K562 (cell line): ENCODE measurements around the gene ANKLE2. TPM values are rescaled to one million over a fixed set of nuclear protein-coding genes. Genes with fewer than 3 reads are reported as not detected.
A peak's percentile ranks its signal among the peaks of the same experiment; 100 is the strongest.

Experiments
- ASH1L ChIP-seq: fragments of 450-650 bp; IDR thresholded peaks from 2 replicates; pipeline ENCODE4 v1.6.1; 2018; ENCODE audit warnings: borderline replicate concordance, mild to moderate bottlenecking, low read depth; ENCODE audit not compliant: partially characterized antibody
- CC2D1A ChIP-seq: fragments of 450-650 bp; IDR thresholded peaks from 2 replicates; pipeline ENCODE4 v1.6.1; 2017; ENCODE audit warnings: mild to moderate bottlenecking
- EP400 ChIP-seq: fragments of 450-650 bp; IDR thresholded peaks from 2 replicates; pipeline ENCODE4 v1.6.1; 2017; ENCODE audit warnings: antibody characterized with exemption, mild to moderate bottlenecking, moderate library complexity
- ETV1 ChIP-seq: fragments of 450-650 bp; conservative IDR thresholded peaks from 2 replicates; pipeline ENCODE4 v1.6.1; 2016; ENCODE audit warnings: missing genetic modification characterization, control low read depth, low read depth, missing compliant biosample characterization
- GTF2F1 ChIP-seq: IDR thresholded peaks from 2 replicates; pipeline ENCODE4 v1.6.1; 2011; ENCODE audit warnings: low read depth, low read length, improper control_type of control experiment
- HMGN3 ChIP-seq: IDR thresholded peaks from 2 replicates; pipeline ENCODE4 v1.6.1; 2011; ENCODE audit warnings: borderline replicate concordance, low read depth, mild to moderate bottlenecking, mixed read lengths, low read length; ENCODE audit not compliant: insufficient read length; ENCODE audit errors: extremely low read depth
- ILF3 ChIP-seq: fragments of 450-650 bp; IDR thresholded peaks from 2 replicates; pipeline ENCODE4 v1.6.1; 2018; ENCODE audit warnings: antibody characterized with exemption, mild to moderate bottlenecking, moderate library complexity, borderline replicate concordance
- JUNB ChIP-seq: fragments of 450-650 bp; formaldehyde crosslinking; conservative IDR thresholded peaks from 2 replicates; pipeline ENCODE4 v1.4.0; 2020; ENCODE audit warnings: mild to moderate bottlenecking
- KLF13 ChIP-seq: fragments of 450-650 bp; IDR thresholded peaks from 2 replicates; pipeline ENCODE4 v1.6.1; 2016; ENCODE audit warnings: missing genetic modification characterization, low read depth, mild to moderate bottlenecking, missing compliant biosample characterization, moderate library complexity, borderline replicate concordance
- LARP7 ChIP-seq: fragments of 450-650 bp; IDR thresholded peaks from 2 replicates; pipeline ENCODE4 v1.6.1; 2016
- MTA2 ChIP-seq: fragments of 450-650 bp; IDR thresholded peaks from 2 replicates; pipeline ENCODE4 v1.6.1; 2016; ENCODE audit warnings: low read depth
- PML ChIP-seq: IDR thresholded peaks from 2 replicates; pipeline ENCODE4 v1.6.1; 2012; ENCODE audit warnings: low read length, inconsistent platforms
- POLR2A ChIP-seq: fragments of 450-650 bp; conservative IDR thresholded peaks from 2 replicates; pipeline ENCODE4 v1.6.1; 2016
- SIN3B ChIP-seq: fragments of 450-650 bp; IDR thresholded peaks from 2 replicates; pipeline ENCODE4 v1.6.1; 2017; ENCODE audit warnings: low read depth, mild to moderate bottlenecking, moderate library complexity
- TAF15 ChIP-seq: fragments of 200-400 bp; formaldehyde crosslinking; IDR thresholded peaks from 2 replicates; pipeline ENCODE4 v1.6.1; 2017; ENCODE audit warnings: mild to moderate bottlenecking, low read depth, low read length, moderate library complexity
- TBP ChIP-seq: optimal IDR thresholded peaks from 2 replicates; pipeline ENCODE3; 2011; ENCODE audit warnings: low read depth, low read length, improper control_type of control experiment
- ZFP91 ChIP-seq: sonication (generic); formaldehyde crosslinking; IDR thresholded peaks from 2 replicates; pipeline ENCODE4 v1.8.0; 2022; ENCODE audit warnings: mild to moderate bottlenecking, missing genetic modification reagents
- ZNF384 ChIP-seq: IDR thresholded peaks from 2 replicates; pipeline ENCODE4 v1.6.1; 2012; ENCODE audit warnings: low read depth, low read length, improper control_type of control experiment
- ZNF707 ChIP-seq: fragments of 250-450 bp; sonication (Bioruptor Pico); conservative IDR thresholded peaks from 2 replicates; pipeline ENCODE4 v1.8.0; 2022; ENCODE audit warnings: inconsistent platforms, mild to moderate bottlenecking, moderate library complexity
- polyA plus RNA-seq, 8 experiments: library from polyadenylated mRNA; depleted of rRNA in 4 of 8; stranded (reverse) in 5 of 8; unstranded in 3 of 8; fragments of >200 nt; fragmentation: Nextera tagmentation in 2 of 8; fragmentation: Illumina TruSeq in 1 of 8; extraction: Ambion mirVana in 2 of 8; extraction: Trizol in 1 of 8; gene quantifications; 2 replicates each; pipeline versions ENCODE4 v1.2.1 to v1.2.3, GENCODE V29; 2011 to 2014; ENCODE audit warnings: inconsistent platforms in 1 of 8, missing spikeins in 1 of 8
- total RNA-seq, 7 experiments: library from RNA; depleted of rRNA in 6 of 7; stranded (reverse); fragments of >200 nt in 6 of 7; fragmentation: Illumina TruSeq in 2 of 7; extraction: Trizol in 2 of 7; gene quantifications; 2 replicates each; pipeline versions ENCODE4 v1.2.1 to v1.2.3, GENCODE V29; 2011 to 2021; ENCODE audit warnings: low replicate concordance in 1 of 7
- TF ChIP-seq, protein P1 (sequence below): fragments of 450-650 bp; IDR thresholded peaks from 2 replicates; pipeline ENCODE4 v1.6.1; 2016; ENCODE audit warnings: borderline replicate concordance
- TF ChIP-seq, protein P2 (sequence below): sonication (generic); formaldehyde crosslinking; IDR thresholded peaks from 2 replicates; pipeline ENCODE4 v1.8.0; 2023; ENCODE audit warnings: mild to moderate bottlenecking, missing genetic modification reagents
- TF ChIP-seq, protein P3 (sequence below): fragments of 250-450 bp; sonication (Bioruptor Pico); IDR thresholded peaks from 2 replicates; pipeline ENCODE4 v1.4.0; 2020; ENCODE audit warnings: mild to moderate bottlenecking

ANKLE2 gene
- total and polyA plus RNA-seq, 9 of the 15 experiments (the other 6 are each of a cell fraction or from before 2014, with no cell fraction given), result 3.2 to 57.7 (median 45.6) TPM

DNA sequence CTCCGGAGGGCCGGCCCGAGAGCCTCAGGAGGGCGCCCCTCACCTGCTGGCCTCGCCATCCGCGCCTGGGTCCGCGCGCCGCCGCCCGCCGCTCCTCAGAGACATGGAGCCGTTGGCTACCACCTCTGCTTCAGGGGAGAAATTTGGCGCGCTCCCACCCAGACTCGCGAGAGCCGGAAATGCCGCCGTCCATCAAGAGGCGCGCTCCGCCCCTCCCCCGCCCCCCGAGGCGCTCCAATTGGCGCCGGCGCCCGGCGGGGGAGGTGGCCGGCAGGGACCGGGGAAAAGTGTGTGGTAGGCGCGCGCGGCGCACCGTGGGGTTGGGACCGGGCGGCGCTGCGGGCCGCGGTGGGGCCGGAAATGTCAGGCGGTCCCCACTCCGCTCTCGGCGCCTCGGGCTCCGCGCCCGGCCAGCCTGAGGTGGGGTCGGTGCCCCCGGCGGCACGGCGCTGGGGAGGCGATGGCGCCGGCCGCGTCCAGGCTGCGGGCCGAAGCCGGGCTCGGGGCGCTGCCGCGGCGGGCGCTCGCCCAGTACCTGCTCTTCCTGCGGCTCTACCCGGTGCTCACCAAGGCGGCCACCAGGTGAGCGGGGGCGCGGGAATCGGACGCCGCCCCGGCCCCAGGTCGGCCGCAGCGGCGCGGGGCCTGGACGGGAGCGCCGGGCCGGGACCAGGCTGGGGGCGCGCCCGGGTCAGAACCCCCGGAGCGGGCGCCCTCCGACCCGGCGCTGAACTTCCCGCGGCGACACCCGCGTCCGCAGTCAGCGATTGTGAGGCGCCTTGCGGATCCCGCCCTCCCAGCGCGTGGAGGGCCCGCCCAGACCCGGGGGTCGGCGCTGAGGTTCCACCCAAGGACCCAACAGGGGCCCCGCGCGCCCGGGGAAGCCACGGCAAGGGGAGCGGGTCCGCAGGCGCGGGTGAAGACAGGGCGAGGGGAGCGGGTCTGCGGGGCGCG is 74.1 kb downstream of the ANKLE2 start, which contains the start of the genes POLE and PXMP2 (continued):
- TF ChIP-seq ZNF384 (0 out of 2 replicates have a peak, but pooled peaks have one; percentile 8), EP400 (peak; percentile 64; the same call in 1 of the 2 replicates), TAF15 (no peak), SIN3B (peak; percentile 56; the same call in 1 of the 2 replicates), ETV1 (tag) (peak; percentile 54; the same call in 1 of the 2 replicates), MTA2 (no peak), ZNF707 (CRISPR knock-in tag) (no peak), ASH1L (no peak), PML (peak; percentile 23; the same call in 1 of the 2 replicates), JUNB (CRISPR knock-in tag) (no peak), CC2D1A (no peak), HMGN3 (peak; percentile 55), LARP7 (no peak), KLF13 (tag) (peak; percentile 64; the same call in 1 of the 2 replicates), ZFP91 (CRISPR knock-in tag) (no peak), POLR2A (peak; percentile 81), TBP (peak; percentile 84), ILF3 (no peak), GTF2F1 (peak; percentile 66; the same call in 1 of the 2 replicates)
- TF ChIP-seq, protein P1, sequence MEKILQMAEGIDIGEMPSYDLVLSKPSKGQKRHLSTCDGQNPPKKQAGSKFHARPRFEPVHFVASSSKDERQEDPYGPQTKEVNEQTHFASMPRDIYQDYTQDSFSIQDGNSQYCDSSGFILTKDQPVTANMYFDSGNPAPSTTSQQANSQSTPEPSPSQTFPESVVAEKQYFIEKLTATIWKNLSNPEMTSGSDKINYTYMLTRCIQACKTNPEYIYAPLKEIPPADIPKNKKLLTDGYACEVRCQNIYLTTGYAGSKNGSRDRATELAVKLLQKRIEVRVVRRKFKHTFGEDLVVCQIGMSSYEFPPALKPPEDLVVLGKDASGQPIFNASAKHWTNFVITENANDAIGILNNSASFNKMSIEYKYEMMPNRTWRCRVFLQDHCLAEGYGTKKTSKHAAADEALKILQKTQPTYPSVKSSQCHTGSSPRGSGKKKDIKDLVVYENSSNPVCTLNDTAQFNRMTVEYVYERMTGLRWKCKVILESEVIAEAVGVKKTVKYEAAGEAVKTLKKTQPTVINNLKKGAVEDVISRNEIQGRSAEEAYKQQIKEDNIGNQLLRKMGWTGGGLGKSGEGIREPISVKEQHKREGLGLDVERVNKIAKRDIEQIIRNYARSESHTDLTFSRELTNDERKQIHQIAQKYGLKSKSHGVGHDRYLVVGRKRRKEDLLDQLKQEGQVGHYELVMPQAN, result no peak
- TF ChIP-seq, protein P2, sequence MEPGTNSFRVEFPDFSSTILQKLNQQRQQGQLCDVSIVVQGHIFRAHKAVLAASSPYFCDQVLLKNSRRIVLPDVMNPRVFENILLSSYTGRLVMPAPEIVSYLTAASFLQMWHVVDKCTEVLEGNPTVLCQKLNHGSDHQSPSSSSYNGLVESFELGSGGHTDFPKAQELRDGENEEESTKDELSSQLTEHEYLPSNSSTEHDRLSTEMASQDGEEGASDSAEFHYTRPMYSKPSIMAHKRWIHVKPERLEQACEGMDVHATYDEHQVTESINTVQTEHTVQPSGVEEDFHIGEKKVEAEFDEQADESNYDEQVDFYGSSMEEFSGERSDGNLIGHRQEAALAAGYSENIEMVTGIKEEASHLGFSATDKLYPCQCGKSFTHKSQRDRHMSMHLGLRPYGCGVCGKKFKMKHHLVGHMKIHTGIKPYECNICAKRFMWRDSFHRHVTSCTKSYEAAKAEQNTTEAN (CRISPR knock-in tag), result no peak
- TF ChIP-seq, protein P3, sequence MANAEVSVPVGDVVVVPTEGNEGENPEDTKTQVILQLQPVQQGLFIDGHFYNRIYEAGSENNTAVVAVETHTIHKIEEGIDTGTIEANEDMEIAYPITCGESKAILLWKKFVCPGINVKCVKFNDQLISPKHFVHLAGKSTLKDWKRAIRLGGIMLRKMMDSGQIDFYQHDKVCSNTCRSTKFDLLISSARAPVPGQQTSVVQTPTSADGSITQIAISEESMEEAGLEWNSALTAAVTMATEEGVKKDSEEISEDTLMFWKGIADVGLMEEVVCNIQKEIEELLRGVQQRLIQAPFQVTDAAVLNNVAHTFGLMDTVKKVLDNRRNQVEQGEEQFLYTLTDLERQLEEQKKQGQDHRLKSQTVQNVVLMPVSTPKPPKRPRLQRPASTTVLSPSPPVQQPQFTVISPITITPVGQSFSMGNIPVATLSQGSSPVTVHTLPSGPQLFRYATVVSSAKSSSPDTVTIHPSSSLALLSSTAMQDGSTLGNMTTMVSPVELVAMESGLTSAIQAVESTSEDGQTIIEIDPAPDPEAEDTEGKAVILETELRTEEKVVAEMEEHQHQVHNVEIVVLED (CRISPR knock-in tag), result peak; percentile 66; the same call in 1 of the 2 replicates
